NCI-H1105 treated with DMSO at 0.1 percent for 48 hours (cell line): Measurements from ENCODE around the gene B4GALNT2.
"Not testable (repeated sequence)": the region's sequence is repeated elsewhere in the genome, so short reads cannot be mapped to it uniquely, and the experiment has no call there.

Source experiments
- DNase-seq: peaks from one replicate; lab custom pipeline; 2025; lab: John Stamatoyannopoulos, UW

The B4GALNT2 gene, protein sequence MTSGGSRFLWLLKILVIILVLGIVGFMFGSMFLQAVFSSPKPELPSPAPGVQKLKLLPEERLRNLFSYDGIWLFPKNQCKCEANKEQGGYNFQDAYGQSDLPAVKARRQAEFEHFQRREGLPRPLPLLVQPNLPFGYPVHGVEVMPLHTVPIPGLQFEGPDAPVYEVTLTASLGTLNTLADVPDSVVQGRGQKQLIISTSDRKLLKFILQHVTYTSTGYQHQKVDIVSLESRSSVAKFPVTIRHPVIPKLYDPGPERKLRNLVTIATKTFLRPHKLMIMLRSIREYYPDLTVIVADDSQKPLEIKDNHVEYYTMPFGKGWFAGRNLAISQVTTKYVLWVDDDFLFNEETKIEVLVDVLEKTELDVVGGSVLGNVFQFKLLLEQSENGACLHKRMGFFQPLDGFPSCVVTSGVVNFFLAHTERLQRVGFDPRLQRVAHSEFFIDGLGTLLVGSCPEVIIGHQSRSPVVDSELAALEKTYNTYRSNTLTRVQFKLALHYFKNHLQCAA

DNA sequence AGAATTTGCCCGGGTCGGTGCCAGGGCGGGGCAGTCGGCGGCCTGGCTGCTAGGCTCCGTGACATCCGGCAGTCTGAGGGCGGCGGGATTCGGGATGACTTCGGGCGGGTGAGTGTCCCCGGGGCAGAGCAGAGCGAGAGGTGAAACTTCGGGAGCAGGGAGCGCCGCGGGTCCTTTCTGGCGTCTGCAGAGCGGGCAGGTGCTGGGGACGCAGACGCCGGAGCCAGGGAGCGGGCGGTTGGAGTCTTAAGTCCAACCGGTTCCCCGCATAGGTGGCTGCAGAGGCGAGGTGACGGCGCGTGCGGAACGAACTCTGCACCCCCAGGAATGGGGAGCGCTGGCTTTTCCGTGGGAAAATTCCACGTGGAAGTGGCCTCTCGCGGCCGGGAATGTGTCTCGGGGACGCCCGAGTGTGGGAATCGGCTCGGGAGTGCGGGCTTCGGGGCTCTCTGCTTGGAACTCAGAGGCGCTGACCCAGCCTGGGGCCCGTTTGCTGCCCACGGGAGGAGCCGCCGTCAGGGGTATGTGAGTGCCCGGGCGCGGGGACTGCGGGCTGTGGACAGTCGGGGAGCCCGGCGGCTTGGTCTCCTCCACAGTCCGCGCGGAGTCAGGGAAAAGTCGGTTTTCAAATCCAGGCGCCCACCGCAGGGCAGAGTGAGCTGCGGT is at the start of gene B4GALNT2:
Gene B4GALNT2 (plus strand): TSS at position 71 of the 666 bp plus-strand sequence. CDS start 24 bp downstream, at position 95.
- DNase-seq, result peak; percentile 20

DNA sequence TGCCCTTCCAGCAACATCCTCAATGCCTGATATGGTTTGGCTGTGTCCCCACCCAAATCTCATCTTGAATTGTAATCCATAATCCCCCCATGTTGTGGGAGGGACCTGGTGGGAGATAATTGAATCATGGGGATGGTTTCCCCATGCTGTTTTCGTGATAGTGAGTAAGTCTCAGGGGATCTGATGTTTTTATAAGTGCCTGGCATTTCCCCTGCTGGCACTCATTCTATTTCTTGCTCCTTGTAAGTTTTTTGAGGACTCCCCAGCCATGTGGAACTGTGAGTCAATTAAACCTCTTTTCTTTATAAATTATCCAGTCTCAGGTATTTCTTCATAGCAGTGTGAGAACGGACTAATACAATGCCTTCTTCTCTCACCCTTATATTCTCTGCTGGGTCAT is 47.5 kb upstream of the B4GALNT2 start:
- DNase-seq, result not testable (repeated sequence)

- DNase-seq, result no peak
Observed at GRCh38 chr17:49085565-49086315, 46.8 kb upstream of the B4GALNT2 start.

DNA sequence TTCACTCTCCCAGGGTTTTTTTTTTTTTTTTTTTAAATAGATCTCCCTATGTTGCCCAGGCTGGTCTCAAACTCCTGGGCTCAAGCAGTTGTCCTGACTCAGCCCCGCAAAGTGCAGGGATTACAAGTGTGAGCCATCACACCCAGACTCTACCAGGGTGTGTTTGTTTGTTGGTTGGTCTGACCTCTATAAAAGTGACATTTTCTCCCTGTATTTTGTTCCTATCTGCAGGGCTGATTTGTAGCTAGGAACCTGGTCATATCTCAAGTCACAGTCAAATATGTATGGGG is 46.3 kb upstream of the B4GALNT2 start:
- no peak for DNase-seq

DNA sequence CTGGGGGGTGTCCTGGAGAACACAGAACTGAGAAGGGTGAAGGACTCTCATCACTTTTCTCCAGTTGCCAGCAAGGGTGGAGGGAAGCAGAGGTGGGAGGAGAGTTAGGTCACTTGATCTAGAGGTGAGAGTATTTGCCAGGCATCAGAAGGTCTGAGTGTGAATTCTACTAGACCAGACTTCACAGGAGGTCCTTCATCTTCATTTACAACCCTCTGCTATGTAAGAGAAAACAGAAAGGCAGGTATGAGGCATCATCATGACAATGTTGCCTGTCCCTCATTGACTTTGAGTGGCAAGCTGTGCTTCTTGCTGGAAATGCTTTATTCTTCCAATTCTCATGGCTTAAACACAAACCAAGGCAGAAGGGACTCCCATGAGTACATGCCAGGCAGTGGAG is 45.9 kb upstream of the B4GALNT2 start:
- no peak for DNase-seq

GRCh38 chr17:49089094-49089493 is 43.5 kb upstream of the B4GALNT2 start:
- DNase-seq, result no peak

- no peak for DNase-seq
Observed at GRCh38 chr17:49090878-49091594, 41.5 kb upstream of the B4GALNT2 start.

GRCh38 chr17:49093131-49093530 is 39.4 kb upstream of the B4GALNT2 start:
- DNase-seq, result peak; percentile 10

GRCh38 chr17:49100601-49101000 is 32.0 kb upstream of the B4GALNT2 start:
- no peak for DNase-seq

- no peak for DNase-seq
Observed at GRCh38 chr17:49101054-49101534, 31.5 kb upstream of the B4GALNT2 start.

GRCh38 chr17:49103360-49103759 is 29.2 kb upstream of the B4GALNT2 start:
- not testable (repeated sequence) for DNase-seq

GRCh38 chr17:49104511-49105074 is 28.0 kb upstream of the B4GALNT2 start:
- DNase-seq, result no peak

DNA sequence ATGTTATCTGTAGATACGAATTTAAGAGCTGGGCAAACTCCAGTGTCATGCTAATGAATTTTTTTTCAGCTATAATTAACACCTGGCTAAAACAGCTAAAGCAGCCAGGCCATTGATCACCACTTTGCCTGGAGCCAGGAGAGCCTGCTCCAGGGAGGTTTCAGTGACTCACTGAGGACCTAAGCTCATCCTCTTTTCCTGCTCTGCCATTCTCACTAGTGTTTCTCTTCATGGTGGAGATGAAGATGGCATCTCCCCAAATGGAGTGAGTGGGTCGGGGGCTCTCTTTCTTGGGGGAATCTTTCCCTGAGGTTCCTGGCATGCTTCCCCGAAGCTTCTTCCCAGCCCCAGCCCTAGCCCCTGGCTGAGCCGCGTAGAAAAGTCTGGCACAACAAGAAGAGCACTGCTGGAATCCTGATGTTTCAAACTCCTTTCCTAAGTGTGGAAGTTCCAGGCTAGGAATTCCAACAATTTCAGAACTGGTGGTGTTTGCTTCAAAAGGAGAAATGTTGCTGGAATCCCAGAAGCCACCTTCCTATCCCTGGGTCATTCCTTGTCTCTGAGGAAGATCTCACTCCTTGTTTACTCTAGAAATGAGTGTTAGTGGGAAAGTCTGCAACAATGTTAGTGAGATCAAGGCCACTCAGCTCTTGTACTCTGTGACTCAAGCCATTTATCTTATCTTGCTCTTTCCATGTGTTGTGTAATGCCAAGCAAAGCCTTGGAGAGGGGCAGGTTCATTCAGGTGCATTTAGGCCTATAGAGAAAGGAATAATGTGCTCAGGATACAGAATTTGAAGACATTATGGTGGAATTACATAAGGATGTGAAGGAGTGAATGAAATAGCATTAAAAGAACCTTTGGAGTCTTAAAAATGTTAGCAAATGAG is 26.0 kb upstream of the B4GALNT2 start:
- DNase-seq, result no peak

DNA sequence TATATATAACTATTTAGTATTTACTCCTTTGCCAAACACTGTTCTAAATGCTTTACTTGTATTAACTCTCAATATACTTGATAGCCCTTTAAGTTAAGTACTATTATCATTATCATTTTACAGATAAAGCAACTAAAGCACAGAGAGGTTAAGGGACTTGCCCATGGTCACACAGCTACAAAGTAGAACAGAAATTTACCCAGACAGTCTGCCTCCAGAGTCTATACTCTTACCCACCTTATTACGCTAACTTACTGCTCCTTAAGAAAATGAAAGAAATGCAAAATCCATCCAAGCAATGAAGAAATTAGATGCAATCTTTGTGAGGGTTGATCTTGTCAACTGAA is 25.4 kb upstream of the B4GALNT2 start:
- DNase-seq, result no peak

GRCh38 chr17:49108318-49108717 is 24.3 kb upstream of the B4GALNT2 start:
- no peak for DNase-seq

- no peak for DNase-seq
Observed at GRCh38 chr17:49110509-49110908, 22.1 kb upstream of the B4GALNT2 start.

DNA sequence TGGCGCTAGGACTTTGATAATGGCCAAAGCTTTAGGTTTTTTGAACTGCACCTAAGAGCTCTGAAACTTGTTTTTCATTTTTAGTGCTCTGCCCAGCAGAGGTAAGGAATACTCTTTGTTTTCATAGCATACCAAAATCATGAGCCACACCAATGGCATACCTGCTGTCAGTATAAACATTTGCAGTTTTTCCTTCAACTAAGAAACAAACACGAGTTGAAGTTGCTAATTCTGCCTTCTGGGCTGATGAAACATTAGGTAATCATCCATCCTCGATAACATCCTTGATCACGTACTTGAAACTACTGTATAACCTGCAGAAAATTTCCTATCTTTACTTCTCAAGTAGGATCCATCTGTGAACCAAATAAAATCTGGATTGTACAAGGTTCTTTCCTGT is 20.6 kb upstream of the B4GALNT2 start:
- no peak for DNase-seq

DNA sequence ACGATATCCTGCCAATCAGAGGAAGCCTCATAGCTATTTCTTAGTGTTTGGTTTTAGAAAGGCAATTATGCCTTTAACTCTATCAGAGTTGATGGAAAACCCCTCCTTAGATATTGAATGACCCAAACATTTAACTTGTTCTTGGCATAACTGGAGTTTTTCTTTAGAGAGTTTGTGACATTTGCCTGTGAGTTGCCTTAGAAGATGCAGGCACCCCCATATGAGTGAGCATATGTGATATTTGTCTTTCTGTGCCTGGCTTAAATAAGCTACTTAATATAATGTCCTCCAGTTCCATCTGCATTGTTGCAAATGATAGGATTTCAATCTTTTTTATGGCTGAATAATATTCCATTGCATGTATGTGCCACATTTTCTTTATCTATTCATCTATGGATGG is 19.6 kb upstream of the B4GALNT2 start:
- DNase-seq, result no peak

DNA sequence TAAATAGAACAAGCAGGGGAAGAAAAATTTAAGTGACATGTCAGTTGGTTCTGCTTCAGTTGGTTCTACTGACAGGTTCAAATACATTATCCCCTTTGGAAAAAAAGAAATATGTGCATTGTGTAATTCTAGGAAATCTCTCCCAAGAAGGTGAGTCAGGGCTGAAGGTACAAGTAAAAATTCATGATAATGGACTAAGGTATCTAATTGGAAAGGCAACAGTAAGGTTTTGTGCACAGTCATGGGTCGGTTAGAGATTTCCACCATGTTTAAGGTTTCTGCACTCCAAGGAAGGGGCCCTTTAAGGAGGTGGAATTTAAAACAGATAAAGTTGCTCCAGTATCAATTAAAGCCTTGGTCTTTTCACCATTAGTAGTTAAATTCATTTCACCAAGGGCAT is 17.9 kb upstream of the B4GALNT2 start:
- DNase-seq, result no peak

DNA sequence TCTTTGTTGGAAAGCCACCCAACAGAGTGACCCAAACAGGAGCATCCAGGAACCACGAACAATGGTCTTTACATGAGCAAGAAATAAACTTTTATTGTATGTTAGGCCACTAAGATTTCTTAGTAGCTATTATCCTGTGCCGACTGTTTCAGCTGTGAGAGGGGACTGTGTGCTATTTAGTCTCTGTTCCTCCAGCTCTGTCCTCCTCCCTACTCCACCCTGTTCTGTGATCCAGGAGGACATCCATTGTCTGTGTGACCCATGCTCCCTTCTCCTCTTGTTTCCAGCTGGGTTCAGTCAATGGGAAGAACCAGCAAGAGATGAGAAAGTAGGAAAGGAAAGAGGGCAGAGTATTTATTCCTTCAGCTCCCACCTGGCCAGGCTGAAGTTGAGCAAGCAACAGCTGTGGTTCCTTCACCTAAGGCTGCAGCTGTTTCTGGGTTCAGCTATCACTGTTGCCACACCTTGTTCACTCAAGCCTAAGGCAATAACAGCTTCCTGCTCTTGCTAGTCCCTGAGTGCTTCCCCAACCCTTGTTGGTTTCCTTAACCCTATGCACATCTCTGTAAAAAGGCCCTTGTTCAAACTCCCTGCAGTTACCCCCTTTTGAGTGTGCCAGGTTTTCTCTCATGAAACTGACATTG is 14.9 kb upstream of the B4GALNT2 start:
- no peak for DNase-seq
